Naive B cell (primary cell): ENCODE data around the gene MAPK8IP1. TPM values are rescaled to one million over a fixed set of nuclear protein-coding genes. Genes with fewer than 3 reads are reported as not detected.

Source experiments
- ATAC-seq, 2 donors: fragments of 150-1000 bp; cut with Tn5 transposase; 2 replicates each; pipeline ENCODE4 v1.10.0; 2021; ENCODE audit warnings: low read depth in 2 of 2, mild to moderate bottlenecking in 2 of 2, moderate library complexity in 2 of 2
- DNase-seq: peaks from one replicate; pipeline ENCODE4 v3.0.0; 2022
- H3K27ac Mint-ChIP-seq, 6 donors: one replicate each; pipeline ENCODE4 v1.8.0; 2020 to 2022; ENCODE audit warnings: mild to moderate bottlenecking in 6 of 6, mixed read lengths in 6 of 6, moderate library complexity in 5 of 6, inconsistent platforms in 2 of 6
- H3K27me3 Mint-ChIP-seq, 3 donors: one replicate each; pipeline ENCODE4 v1.8.0; 2021 to 2022; ENCODE audit warnings: mixed read lengths in 3 of 3, mild to moderate bottlenecking in 1 of 3
- H3K36me3 Mint-ChIP-seq, 2 donors: one replicate each; pipeline ENCODE4 v1.8.0; 2020 to 2022; ENCODE audit warnings: mixed read lengths in 2 of 2, inconsistent platforms in 1 of 2, mild to moderate bottlenecking in 1 of 2
- H3K4me1 Mint-ChIP-seq, 3 donors: one replicate each; pipeline ENCODE4 v1.8.0; 2020 to 2022; ENCODE audit warnings: mixed read lengths in 3 of 3, inconsistent platforms in 1 of 3, mild to moderate bottlenecking in 1 of 3, moderate library complexity in 1 of 3
- H3K4me3 Mint-ChIP-seq, 8 donors: one replicate each; pipeline ENCODE4 v1.8.0; 2020 to 2022; ENCODE audit warnings: mild to moderate bottlenecking in 8 of 8, mixed read lengths in 8 of 8, moderate library complexity in 8 of 8, inconsistent platforms in 2 of 8
- H3K9me3 Mint-ChIP-seq, 7 donors: one replicate each; pipeline ENCODE4 v1.8.0; 2020 to 2022; ENCODE audit warnings: mixed read lengths in 7 of 7, mild to moderate bottlenecking in 5 of 7, inconsistent platforms in 2 of 7, moderate library complexity in 1 of 7
- polyA plus RNA-seq, 6 donors: library from polyadenylated mRNA; unstranded; fragments of 300-500 nt; fragmentation: Illumina TruSeq; gene quantifications; one replicate each; pipeline ENCODE4 v1.2.3, GENCODE V29; 2021; ENCODE audit warnings: low read depth in 6 of 6

MAPK8IP1 gene
- polyA plus RNA-seq, 6 donors from 2014 or later: 0.12 to 0.35 (median 0.20) TPM; not detected in 1

DNA sequence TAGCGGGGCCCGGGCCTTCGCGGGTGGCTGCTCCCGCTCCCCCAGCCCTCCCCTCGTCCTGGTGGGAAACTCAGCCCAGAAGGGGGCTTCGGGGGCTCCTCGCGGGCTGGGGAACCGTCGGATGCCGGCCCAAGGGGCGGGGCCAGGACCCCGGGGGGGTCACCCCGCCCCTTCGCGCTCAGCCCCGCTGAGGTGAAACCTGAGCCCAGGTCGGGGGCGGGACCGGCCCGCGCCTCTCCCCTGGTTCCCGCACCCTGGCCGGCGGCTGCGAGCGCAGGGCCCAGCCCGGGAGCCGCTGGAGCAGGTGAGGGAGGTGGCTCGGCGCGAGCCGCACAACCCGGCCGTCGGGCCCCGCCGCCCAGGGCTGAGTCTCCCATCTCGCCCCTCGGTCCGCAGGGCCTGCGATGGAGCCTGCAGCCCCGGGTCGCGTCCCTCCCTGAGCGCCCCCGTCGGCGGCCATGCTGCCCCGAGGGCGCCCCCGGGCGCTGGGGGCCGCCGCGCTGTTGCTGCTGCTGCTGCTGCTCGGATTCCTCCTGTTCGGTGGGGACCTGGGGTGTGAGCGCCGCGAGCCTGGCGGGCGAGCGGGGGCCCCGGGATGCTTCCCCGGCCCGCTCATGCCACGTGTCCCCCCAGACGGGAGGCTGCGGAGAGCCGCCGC lies 37.1 kb downstream of the MAPK8IP1 start, which contains the start of gene LARGE2:
Gene LARGE2, plus strand, starts transcription at position 232 of the 658 bp plus-strand sequence. Its CDS starts 227 bp downstream, at position 459.
- DNase-seq (peak; percentile 50), ATAC-seq (peak; percentile 5 to 13)
- H3K9me3 Mint-ChIP-seq: no peaks in the 10 kb centered on the region
- no peaks in the 10 kb centered on the region for H3K27me3 Mint-ChIP-seq
- H3K36me3 Mint-ChIP-seq: no peaks in the 10 kb centered on the region
- H3K4me1 Mint-ChIP-seq: peaks cover 47 to 82% (median 80%) of the 10 kb centered on the region in 3 donors
- peak within 1 kb of the TSS; percentile 93 to 99 (median 97) for H3K4me3 Mint-ChIP-seq
- H3K27ac Mint-ChIP-seq: peak within 1 kb of the TSS; percentile 89 to 97 (median 94)

DNA sequence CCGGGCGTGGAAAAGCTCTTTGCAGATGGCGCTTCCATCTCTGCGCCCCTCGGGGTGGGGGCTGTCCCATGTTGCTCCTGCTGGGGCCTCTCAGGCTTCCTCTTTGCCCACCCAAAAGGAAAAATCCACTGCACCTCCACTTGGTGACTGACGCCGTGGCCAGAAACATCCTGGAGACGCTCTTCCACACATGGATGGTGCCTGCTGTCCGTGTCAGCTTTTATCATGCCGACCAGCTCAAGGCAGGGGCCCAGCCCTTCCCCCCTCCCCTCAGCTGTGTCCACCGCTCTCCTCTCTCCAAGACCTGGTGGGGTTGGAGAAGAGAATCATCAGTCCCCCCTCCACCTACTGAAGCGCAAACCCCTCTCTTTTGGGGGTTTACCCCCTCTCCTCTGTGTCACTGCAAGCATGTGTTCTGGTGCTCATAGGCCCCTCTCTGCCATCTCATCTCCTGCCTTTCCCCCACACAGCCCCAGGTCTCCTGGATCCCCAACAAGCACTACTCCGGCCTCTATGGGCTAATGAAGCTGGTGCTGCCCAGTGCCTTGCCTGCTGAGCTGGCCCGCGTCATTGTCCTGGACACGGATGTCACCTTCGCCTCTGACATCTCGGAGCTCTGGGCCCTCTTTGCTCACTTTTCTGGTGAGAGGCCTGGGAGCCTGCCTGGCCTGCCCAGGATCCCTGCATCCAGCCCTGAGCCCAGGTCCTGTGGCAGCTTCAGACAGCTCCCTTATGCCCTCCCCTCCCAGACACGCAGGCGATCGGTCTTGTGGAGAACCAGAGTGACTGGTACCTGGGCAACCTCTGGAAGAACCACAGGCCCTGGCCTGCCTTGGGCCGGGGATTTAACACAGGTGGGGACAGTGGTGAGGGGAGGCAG lies 38.8 kb downstream of the MAPK8IP1 start:
- ATAC-seq (no peak), DNase-seq (no peak)
- H3K36me3 Mint-ChIP-seq: no peaks in the 10 kb centered on the region
- no peaks in the 10 kb centered on the region for H3K27me3 Mint-ChIP-seq
- H3K4me3 Mint-ChIP-seq: peak overlapping the region; percentile 93 to 99 (median 96)
- no peaks in the 10 kb centered on the region for H3K9me3 Mint-ChIP-seq
- H3K27ac Mint-ChIP-seq: peak overlapping the region; percentile 90 to 98 (median 96)
- H3K4me1 Mint-ChIP-seq: peaks cover 51 to 81% (median 76%) of the 10 kb centered on the region in 3 donors

DNA sequence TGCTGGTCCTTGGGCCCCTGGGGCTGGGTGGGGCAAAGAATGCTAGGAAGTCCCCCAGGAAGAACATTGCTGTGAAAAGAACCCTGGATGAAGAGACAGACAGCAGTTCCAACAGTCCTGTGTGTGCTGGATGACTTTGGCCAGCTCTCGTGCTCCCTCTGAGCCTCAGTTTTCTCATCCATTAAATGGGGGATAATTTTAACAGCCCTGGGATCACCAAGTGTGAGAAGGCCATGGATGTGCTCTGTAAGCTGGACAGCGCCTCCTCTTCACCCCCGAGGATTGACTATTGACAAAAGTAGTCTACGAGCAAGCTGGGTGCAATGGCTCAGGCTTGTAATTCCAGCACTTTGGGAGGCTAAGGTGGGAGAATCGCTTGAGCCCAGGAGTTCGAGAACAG lies 39.5 kb downstream of the MAPK8IP1 start:
- Mint-ChIP-seq H3K27ac (peak overlapping the region in 5 of 6 donors; percentile 56 to 97 (median 84)), H3K9me3 (no peaks in the 10 kb centered on the region), H3K4me3 (peak overlapping the region; percentile 93 to 99 (median 96)), H3K4me1 (peaks cover 46 to 80% (median 69%) of the 10 kb centered on the region in 3 donors), H3K27me3 (no peaks in the 10 kb centered on the region), H3K36me3 (peaks cover 0 to under 1% of the 10 kb centered on the region in 2 donors)
- ATAC-seq: no peak
- no peak for DNase-seq

DNA sequence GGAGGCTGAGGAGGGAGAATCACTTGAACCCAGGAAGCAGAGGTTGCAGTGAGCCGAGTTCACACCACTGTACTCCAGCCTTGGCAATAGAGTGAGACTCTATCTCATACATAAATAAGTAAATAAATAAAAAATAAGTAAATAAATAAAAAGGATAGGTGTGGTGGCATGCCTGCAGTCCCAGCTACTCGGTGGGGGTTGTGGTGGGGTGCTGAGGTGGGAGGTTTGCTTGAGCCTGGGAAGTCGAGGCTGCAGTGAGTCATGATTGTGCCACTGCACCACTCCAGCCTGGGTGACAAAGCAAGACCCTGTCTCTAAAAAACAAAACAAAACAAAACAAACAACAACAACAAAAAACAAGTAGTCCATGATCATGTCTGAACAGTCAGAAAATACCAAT lies 40.1 kb downstream of the MAPK8IP1 start:
- peaks cover 6 to 7% of the 10 kb centered on the region in 2 donors for H3K36me3 Mint-ChIP-seq
- H3K9me3 Mint-ChIP-seq: no peaks in the 10 kb centered on the region
- no peaks in the 10 kb centered on the region for H3K27me3 Mint-ChIP-seq
- peaks cover 46 to 80% (median 69%) of the 10 kb centered on the region in 3 donors for H3K4me1 Mint-ChIP-seq
- H3K4me3 Mint-ChIP-seq: peak overlapping the region in 7 of 8 donors; percentile 53 to 99 (median 96)
- peak overlapping the region in 5 of 6 donors; percentile 56 to 96 (median 84) for H3K27ac Mint-ChIP-seq
- DNase-seq: no peak
- ATAC-seq: no peak

DNA sequence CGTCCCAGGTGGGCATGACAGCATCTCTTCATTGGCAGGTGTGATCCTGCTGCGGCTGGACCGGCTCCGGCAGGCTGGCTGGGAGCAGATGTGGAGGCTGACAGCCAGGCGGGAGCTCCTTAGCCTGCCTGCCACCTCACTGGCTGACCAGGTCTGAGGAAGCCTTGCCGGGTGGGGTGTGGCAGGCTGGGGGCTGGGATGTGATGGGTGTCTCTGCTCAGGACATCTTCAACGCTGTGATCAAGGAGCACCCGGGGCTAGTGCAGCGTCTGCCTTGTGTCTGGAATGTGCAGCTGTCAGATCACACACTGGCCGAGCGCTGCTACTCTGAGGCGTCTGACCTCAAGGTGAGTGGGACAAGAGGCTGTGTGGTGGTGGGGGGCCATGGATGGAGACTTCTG lies 40.5 kb downstream of the MAPK8IP1 start:
- H3K27me3 Mint-ChIP-seq: no peaks in the 10 kb centered on the region
- no peak for ATAC-seq
- peak overlapping the region in 6 of 8 donors; percentile 47 to 99 (median 83) for H3K4me3 Mint-ChIP-seq
- H3K36me3 Mint-ChIP-seq: peaks cover 6 to 11% of the 10 kb centered on the region in 2 donors
- H3K9me3 Mint-ChIP-seq: no peaks in the 10 kb centered on the region
- H3K27ac Mint-ChIP-seq: peak overlapping the region in 3 of 6 donors; percentile 7 to 96 (median 93)
- no peak for DNase-seq
- peaks cover 50 to 76% (median 69%) of the 10 kb centered on the region in 3 donors for H3K4me1 Mint-ChIP-seq

DNA sequence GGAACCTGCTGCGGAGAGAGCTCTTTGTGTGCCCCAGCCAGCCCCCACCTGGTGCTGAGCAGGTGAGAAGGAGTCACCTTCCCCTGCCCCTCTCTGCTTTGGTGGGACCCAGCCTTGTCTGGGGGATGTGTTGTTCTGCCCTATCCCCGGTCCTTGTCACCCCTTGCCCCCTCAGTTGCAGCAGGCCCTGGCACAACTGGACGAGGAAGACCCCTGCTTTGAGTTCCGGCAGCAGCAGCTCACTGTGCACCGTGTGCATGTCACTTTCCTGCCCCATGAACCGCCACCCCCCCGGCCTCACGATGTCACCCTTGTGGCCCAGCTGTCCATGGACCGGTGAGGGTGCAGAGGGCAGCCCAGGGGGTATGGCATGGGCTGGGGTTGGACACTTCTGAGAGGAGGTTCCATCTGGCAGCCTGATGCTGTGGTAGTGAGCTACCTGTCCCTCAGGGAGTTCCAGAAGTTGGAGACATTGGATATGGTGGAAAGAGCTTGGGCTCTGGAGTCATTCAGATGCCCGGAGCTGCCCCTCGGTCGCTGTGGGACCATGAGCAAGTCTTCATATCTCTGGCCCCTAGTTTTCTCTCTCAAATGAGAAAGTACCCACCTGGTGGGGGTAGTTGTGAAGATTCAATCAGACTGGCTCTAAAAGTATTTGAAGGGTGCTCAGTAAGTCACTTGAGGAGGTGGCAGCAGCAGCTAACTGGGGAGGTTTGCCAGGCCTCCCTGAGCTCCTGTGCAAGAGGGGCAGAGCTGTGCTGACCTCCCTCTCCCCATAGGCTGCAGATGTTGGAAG lies 41.3 kb downstream of the MAPK8IP1 start:
- peak overlapping the region in 7 of 8 donors; percentile 12 to 100 (median 98) for H3K4me3 Mint-ChIP-seq
- no peaks in the 10 kb centered on the region for H3K9me3 Mint-ChIP-seq
- H3K36me3 Mint-ChIP-seq: peaks cover 12 to 17% of the 10 kb centered on the region in 2 donors
- no peak for DNase-seq
- no peak for ATAC-seq
- peaks cover 53 to 74% (median 69%) of the 10 kb centered on the region in 3 donors for H3K4me1 Mint-ChIP-seq
- H3K27me3 Mint-ChIP-seq: no peaks in the 10 kb centered on the region
- H3K27ac Mint-ChIP-seq: peak overlapping the region in 5 of 6 donors; percentile 60 to 96 (median 93)

DNA sequence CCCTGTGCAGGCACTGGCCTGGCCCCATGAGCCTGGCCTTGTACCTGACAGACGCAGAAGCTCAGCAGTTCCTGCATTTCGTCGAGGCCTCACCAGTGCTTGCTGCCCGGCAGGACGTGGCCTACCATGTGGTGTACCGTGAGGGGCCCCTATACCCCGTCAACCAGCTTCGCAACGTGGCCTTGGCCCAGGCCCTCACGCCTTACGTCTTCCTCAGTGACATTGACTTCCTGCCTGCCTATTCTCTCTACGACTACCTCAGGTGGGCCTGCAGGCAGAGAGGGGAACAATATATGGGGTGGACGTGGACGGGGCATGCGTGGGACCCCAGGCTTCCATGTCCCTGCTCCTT lies 41.9 kb downstream of the MAPK8IP1 start:
- ATAC-seq (no peak), DNase-seq (no peak)
- H3K36me3 Mint-ChIP-seq: peaks cover 17 to 23% of the 10 kb centered on the region in 2 donors
- H3K4me1 Mint-ChIP-seq: peaks cover 57 to 75% (median 72%) of the 10 kb centered on the region in 3 donors
- H3K9me3 Mint-ChIP-seq: no peaks in the 10 kb centered on the region
- no peaks in the 10 kb centered on the region for H3K27me3 Mint-ChIP-seq
- H3K27ac Mint-ChIP-seq: peak overlapping the region in 5 of 6 donors; percentile 83 to 96 (median 93)
- H3K4me3 Mint-ChIP-seq: peak overlapping the region; percentile 34 to 100 (median 82)

DNA sequence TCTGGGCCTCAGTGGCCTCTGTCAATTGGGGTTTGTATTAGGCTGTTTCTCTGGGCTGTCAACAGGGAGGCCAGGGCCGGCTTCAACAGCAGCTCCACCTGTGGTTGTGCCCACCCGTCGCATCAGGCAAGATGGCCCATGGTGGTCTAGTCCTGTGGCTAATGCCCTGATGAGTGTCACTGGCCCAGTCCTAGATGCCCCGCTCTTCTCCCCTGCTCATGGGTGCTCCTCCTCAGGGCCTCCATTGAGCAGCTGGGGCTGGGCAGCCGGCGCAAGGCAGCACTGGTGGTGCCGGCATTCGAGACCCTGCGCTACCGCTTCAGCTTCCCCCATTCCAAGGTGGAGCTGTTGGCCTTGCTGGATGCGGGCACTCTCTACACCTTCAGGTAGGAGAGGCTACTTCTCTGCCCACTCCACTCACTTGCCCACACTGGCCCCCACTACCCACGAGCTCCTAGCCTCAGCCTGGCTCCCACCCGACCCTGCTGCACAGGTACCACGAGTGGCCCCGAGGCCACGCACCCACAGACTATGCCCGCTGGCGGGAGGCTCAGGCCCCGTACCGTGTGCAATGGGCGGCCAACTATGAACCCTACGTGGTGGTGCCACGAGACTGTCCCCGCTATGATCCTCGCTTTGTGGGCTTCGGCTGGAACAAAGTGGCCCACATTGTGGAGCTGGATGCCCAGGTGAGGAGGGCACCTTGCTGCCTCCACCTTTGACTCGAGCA lies 42.4 kb downstream of the MAPK8IP1 start:
- ATAC-seq (no peak), DNase-seq (no peak)
- Mint-ChIP-seq H3K27ac (peak overlapping the region in 5 of 6 donors; percentile 83 to 99 (median 93)), H3K36me3 (peaks cover 23 to 28% of the 10 kb centered on the region in 2 donors), H3K9me3 (no peaks in the 10 kb centered on the region), H3K27me3 (no peaks in the 10 kb centered on the region), H3K4me1 (peaks cover 57 to 75% (median 72%) of the 10 kb centered on the region in 3 donors), H3K4me3 (peak overlapping the region; percentile 65 to 100 (median 91))

DNA sequence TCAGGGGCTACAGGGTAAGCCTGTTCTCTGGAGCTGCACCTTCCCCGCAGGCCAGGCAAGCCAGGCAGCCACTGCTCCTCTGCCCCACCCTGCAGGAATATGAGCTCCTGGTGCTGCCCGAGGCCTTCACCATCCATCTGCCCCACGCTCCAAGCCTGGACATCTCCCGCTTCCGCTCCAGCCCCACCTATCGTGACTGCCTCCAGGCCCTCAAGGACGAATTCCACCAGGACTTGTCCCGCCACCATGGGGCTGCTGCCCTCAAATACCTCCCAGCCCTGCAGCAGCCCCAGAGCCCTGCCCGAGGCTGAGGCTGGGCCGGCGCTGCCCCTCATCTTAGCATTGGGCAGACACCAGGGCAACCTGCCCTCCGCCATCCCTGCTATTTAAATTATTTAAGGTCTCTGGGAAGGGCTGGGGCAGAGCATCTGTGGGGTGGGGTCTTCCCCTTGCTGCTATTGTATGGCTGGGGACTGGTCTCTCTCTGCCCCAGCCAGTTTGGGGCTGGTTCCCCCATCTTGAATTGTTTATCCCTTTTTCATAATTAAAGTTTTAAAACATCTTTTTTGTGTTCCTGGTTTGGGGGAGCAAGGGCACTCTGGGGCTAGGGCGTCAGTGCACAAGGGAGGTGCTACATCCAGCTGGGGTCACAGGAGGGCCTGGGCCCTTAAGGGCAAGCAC lies 43.2 kb downstream of the MAPK8IP1 start:
- ATAC-seq (no peak), DNase-seq (no peak)
- Mint-ChIP-seq H3K36me3 (peaks cover 26 to 31% of the 10 kb centered on the region in 2 donors), H3K27ac (peak overlapping the region; percentile 21 to 99 (median 83)), H3K4me3 (peak overlapping the region; percentile 65 to 100 (median 91)), H3K27me3 (no peaks in the 10 kb centered on the region), H3K9me3 (no peaks in the 10 kb centered on the region), H3K4me1 (peaks cover 62 to 78% (median 76%) of the 10 kb centered on the region in 3 donors)

DNA sequence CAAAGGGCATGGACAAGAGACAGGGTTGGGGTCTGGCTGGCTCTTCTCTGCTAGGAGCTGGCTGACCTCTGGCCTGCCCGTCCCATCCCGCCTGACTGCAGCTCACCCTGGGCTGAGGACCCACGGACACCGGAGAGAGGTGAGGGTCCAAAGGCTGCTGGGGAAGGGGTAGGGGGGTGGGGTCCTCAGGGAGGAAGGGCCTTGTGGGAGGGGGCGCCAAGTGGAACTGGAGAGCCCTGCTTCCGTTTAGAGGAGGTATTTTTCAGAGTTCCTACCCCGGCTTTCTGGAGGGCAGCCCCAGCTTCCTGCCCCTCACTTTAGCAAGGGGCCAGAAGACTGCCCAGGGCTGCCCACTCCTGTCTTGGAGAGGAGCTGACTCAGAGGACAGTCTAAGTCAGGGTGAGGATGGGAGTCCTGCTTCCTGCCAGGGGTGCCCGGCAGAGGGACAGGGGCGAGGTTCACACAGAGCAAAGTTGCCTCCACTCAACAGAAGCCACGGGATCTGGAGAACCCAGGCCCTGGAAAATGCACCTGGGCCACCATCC lies 44.1 kb downstream of the MAPK8IP1 start:
- ATAC-seq (no peak), DNase-seq (no peak)

DNA sequence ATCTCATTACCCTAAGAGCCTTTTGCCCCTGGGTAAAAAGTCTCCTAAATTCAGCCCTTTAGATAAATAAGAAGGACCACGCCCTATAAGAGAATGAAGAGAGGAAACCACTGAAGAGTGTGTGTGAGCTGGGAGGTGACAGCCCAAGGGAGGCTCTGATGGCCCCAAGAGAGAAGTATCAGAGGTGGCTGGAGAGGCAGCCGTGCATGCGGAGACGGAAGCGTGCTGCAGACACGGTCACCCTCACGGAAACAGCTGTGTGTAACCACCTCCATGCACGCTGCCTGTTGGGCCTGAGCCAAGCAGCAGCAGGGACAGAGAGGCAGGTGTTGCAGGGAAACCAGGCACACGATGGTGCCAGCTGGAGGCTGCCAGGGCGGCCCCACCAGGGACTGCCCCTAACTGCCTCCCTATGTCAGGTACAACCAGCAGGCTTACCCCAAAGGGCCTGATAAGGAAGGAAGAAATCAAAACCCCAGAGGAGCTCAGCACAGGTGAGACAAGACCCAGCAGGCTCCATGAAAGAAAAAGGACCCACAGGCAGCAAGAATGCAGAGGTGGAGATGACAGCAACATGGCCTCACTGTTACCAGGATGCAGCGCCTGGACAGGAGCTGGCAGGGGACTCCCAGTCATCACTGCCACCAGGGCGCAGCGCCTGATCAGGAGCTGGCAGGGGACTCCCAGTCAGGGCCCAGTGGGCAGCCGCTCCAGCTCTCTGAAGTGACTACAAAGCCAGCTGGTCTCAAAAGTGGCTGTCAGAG lies 44.8 kb downstream of the MAPK8IP1 start:
- peaks cover 26 to 31% of the 10 kb centered on the region in 2 donors for H3K36me3 Mint-ChIP-seq
- H3K27ac Mint-ChIP-seq: peak overlapping the region; percentile 96 to 99 (median 98)
- DNase-seq (peak; percentile 93), ATAC-seq (peak; percentile 81 to 85)
- peak overlapping the region; percentile 97 to 100 (median 99) for H3K4me3 Mint-ChIP-seq
- H3K27me3 Mint-ChIP-seq: no peaks in the 10 kb centered on the region
- no peaks in the 10 kb centered on the region for H3K9me3 Mint-ChIP-seq
- H3K4me1 Mint-ChIP-seq: peaks cover 59 to 78% (median 76%) of the 10 kb centered on the region in 3 donors

More for the DNA sequence above, 44.1 kb downstream of the MAPK8IP1 start:
- H3K4me1 Mint-ChIP-seq: peaks cover 59 to 78% (median 76%) of the 10 kb centered on the region in 3 donors
- peak overlapping the region; percentile 96 to 99 (median 98) for H3K27ac Mint-ChIP-seq
- H3K4me3 Mint-ChIP-seq: peak overlapping the region; percentile 97 to 100 (median 99)
- no peaks in the 10 kb centered on the region for H3K27me3 Mint-ChIP-seq
- peaks cover 26 to 31% of the 10 kb centered on the region in 2 donors for H3K36me3 Mint-ChIP-seq
- H3K9me3 Mint-ChIP-seq: no peaks in the 10 kb centered on the region
